PFSK-1 (cell line): ENCODE measurements around the gene ZNF276.

ENCODE experiments used
- POLR2AphosphoS5 ChIP-seq: IDR thresholded peaks from 2 replicates; pipeline ENCODE4 v1.6.1; 2012; ENCODE audit warnings: low read depth, mild to moderate bottlenecking, control low read depth, low read length, moderate library complexity
- SIN3A ChIP-seq: IDR thresholded peaks from 2 replicates; pipeline ENCODE4 v1.6.1; 2012; ENCODE audit warnings: mild to moderate bottlenecking, low read length, moderate library complexity, borderline replicate concordance; ENCODE audit not compliant: insufficient read depth
- TAF1 ChIP-seq: IDR thresholded peaks from 2 replicates; pipeline ENCODE4 v1.6.1; 2012; ENCODE audit warnings: low read length, control low read depth, borderline replicate concordance; ENCODE audit not compliant: insufficient read depth
- TF ChIP-seq, protein P1 (sequence below), 2 experiments: IDR thresholded peaks; 2 replicates each; pipeline versions ENCODE4 v1.6.1 to v1.8.0; 2011 to 2012; ENCODE audit warnings: low read depth in 2 of 2, low read length in 2 of 2, control low read depth in 1 of 2, inconsistent platforms in 1 of 2, mild to moderate bottlenecking in 1 of 2, moderate library complexity in 1 of 2; ENCODE audit not compliant: insufficient read depth in 1 of 2

DNA sequence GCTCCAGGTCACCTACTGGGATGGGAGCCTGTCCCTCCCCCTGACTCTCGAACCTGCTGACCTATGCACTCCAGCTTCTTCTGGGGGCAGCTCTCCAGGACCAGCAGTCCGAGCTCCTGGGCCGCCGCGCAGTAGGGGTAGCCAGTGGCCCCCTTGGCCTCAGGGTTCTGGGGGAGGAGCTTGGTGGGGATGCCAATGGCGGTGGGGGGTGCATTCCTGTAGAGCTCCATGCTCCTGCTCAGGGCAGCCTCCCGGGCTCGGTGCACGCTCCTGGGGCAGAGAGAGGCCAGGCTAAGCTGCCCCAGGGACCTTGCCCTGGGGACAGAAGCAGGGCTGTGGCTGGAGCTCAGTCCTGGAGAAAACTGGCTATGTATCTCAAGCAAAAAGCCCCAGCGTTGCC lies 12.2 kb upstream of the ZNF276 start:
- TF ChIP-seq POLR2AphosphoS5 (no peak), TAF1 (no peak), SIN3A (no peak)
- TF ChIP-seq, protein P1, sequence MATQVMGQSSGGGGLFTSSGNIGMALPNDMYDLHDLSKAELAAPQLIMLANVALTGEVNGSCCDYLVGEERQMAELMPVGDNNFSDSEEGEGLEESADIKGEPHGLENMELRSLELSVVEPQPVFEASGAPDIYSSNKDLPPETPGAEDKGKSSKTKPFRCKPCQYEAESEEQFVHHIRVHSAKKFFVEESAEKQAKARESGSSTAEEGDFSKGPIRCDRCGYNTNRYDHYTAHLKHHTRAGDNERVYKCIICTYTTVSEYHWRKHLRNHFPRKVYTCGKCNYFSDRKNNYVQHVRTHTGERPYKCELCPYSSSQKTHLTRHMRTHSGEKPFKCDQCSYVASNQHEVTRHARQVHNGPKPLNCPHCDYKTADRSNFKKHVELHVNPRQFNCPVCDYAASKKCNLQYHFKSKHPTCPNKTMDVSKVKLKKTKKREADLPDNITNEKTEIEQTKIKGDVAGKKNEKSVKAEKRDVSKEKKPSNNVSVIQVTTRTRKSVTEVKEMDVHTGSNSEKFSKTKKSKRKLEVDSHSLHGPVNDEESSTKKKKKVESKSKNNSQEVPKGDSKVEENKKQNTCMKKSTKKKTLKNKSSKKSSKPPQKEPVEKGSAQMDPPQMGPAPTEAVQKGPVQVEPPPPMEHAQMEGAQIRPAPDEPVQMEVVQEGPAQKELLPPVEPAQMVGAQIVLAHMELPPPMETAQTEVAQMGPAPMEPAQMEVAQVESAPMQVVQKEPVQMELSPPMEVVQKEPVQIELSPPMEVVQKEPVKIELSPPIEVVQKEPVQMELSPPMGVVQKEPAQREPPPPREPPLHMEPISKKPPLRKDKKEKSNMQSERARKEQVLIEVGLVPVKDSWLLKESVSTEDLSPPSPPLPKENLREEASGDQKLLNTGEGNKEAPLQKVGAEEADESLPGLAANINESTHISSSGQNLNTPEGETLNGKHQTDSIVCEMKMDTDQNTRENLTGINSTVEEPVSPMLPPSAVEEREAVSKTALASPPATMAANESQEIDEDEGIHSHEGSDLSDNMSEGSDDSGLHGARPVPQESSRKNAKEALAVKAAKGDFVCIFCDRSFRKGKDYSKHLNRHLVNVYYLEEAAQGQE (IDR thresholded peaks at IDR 0.05; ENCODE audit: insufficient read depth in 1 of 2, low read depth in 2 of 2, low read length in 2 of 2) = no peak
